Mesodermal cell (in vitro differentiated cells): ENCODE measurements around the gene TMEM219.
A peak's percentile ranks its signal among the peaks of the same experiment; 100 is the strongest.

Experiments used
- H3K27ac ChIP-seq: 2 replicates; pipeline ENCODE4 v1.7.0; 2013; ENCODE audit warnings: mild to moderate bottlenecking, low read depth, low read length, moderate library complexity; ENCODE audit not compliant: severe bottlenecking
- H3K36me3 ChIP-seq: 2 replicates; pipeline ENCODE4 v1.7.1; 2013; ENCODE audit warnings: mild to moderate bottlenecking, low read length, moderate library complexity; ENCODE audit not compliant: control insufficient read depth, insufficient read depth
- H3K4me1 ChIP-seq: one replicate; pipeline ENCODE4 v1.7.1; 2013; ENCODE audit warnings: mild to moderate bottlenecking, low read length; ENCODE audit not compliant: insufficient read depth, control insufficient read depth, poor library complexity, severe bottlenecking
- H3K4me3 ChIP-seq: 2 replicates; pipeline ENCODE4 v1.7.0; 2013; ENCODE audit warnings: low read length, control low read depth, mild to moderate bottlenecking; ENCODE audit not compliant: insufficient read depth, poor library complexity, severe bottlenecking; ENCODE audit errors: extremely low read depth
- H3K9me3 ChIP-seq: 2 replicates; pipeline ENCODE4 v1.7.1; 2013; ENCODE audit warnings: mild to moderate bottlenecking, low read length, moderate library complexity; ENCODE audit not compliant: control insufficient read depth
- whole genome bisulfite sequencing, 2 experiments: methylation state at CpG; one replicate each; pipeline ENCODE4 v1.1.5; 2013; ENCODE audit warnings: missing lambda C conversion rate in 2 of 2; ENCODE audit not compliant: insufficient coverage in 2 of 2; 5-methylcytosine and 5-hydroxymethylcytosine counted together

The TMEM219 gene

GRCh38 chr16:29990883-29991570, 29.1 kb downstream of the TMEM219 start:
- Histone ChIP-seq H3K9me3 (no peaks in the 10 kb centered on the region), H3K4me3 (no peak overlapping the region), H3K27ac (no peak overlapping the region), H3K36me3 (peaks cover 79% of the 10 kb centered on the region), H3K4me1 (peaks cover 5% of the 10 kb centered on the region)
- WGBS, 2 experiments: 97 to 98% methylated on average over 12 to 23 of the region's 35 CpGs

GRCh38 chr16:29991571-29991904, 29.7 kb downstream of the TMEM219 start:
- no peak overlapping the region for H3K27ac ChIP-seq
- H3K4me3 ChIP-seq: no peak overlapping the region
- H3K36me3 ChIP-seq: peaks cover 74% of the 10 kb centered on the region
- H3K4me1 ChIP-seq: peaks cover 5% of the 10 kb centered on the region
- 82% methylated on average over 2 of the region's 5 CpGs; no CpG with 5 or more reads in 1 of the 2 experiments for WGBS, 2 experiments
- H3K9me3 ChIP-seq: no peaks in the 10 kb centered on the region

GRCh38 chr16:29992344-29992967, 30.6 kb downstream of the TMEM219 start:
- peaks cover 72% of the 10 kb centered on the region for H3K36me3 ChIP-seq
- 73 to 86% methylated on average over 4 of the region's 7 CpGs for WGBS, 2 experiments

GRCh38 chr16:29993191-29993902, 31.5 kb downstream of the TMEM219 start:
- H3K4me1 ChIP-seq: peaks cover 5% of the 10 kb centered on the region
- no peak overlapping the region for H3K4me3 ChIP-seq
- no peak overlapping the region for H3K27ac ChIP-seq
- WGBS, 2 experiments: 94 to 96% methylated on average over 20 to 21 of the region's 25 CpGs
- peaks cover 68% of the 10 kb centered on the region for H3K36me3 ChIP-seq
- no peaks in the 10 kb centered on the region for H3K9me3 ChIP-seq

More at GRCh38 chr16:29992344-29992967, 30.6 kb downstream of the TMEM219 start:
- Histone ChIP-seq H3K9me3 (no peaks in the 10 kb centered on the region), H3K4me1 (peaks cover 5% of the 10 kb centered on the region), H3K27ac (no peak overlapping the region), H3K4me3 (no peak overlapping the region)

GRCh38 chr16:29993903-29994599, 32.2 kb downstream of the TMEM219 start:
- Histone ChIP-seq H3K36me3 (peaks cover 61% of the 10 kb centered on the region), H3K4me1 (peaks cover 5% of the 10 kb centered on the region), H3K4me3 (no peak overlapping the region), H3K27ac (no peak overlapping the region), H3K9me3 (no peaks in the 10 kb centered on the region)
- 92 to 94% methylated on average over 8 of the region's 9 CpGs for WGBS, 2 experiments

GRCh38 chr16:29994600-29995323, 32.9 kb downstream of the TMEM219 start:
- no peaks in the 10 kb centered on the region for H3K9me3 ChIP-seq
- H3K4me3 ChIP-seq: peak overlapping the region; percentile 92
- H3K36me3 ChIP-seq: peaks cover 58% of the 10 kb centered on the region
- peaks cover 5% of the 10 kb centered on the region for H3K4me1 ChIP-seq
- WGBS, 2 experiments: 22 to 32% methylated on average over 20 to 24 of the region's 24 CpGs
- peak overlapping the region; percentile 83 for H3K27ac ChIP-seq

GRCh38 chr16:29995324-29995910, 33.5 kb downstream of the TMEM219 start, which contains the start of gene HIRIP3:
TSS of gene HIRIP3 (minus strand) at chr16:29995617. CDS start at chr16:29995605, 12 bp downstream.
- H3K4me1 ChIP-seq: peaks cover 5% of the 10 kb centered on the region
- H3K27ac ChIP-seq: peak within 1 kb of the TSS; percentile 83
- peaks cover 56% of the 10 kb centered on the region for H3K36me3 ChIP-seq
- no peaks in the 10 kb centered on the region for H3K9me3 ChIP-seq
- WGBS, 2 experiments: 0 to 1% methylated on average over 42 to 51 of the region's 53 CpGs
- H3K4me3 ChIP-seq: peak within 1 kb of the TSS; percentile 92

GRCh38 chr16:29995911-29996765, 34.3 kb downstream of the TMEM219 start, which contains the start of gene INO80E:
TSS of gene INO80E (plus strand) at chr16:29996241. CDS start at chr16:29996311, 70 bp downstream.
- Histone ChIP-seq H3K4me3 (peak within 1 kb of the TSS; percentile 92), H3K9me3 (no peaks in the 10 kb centered on the region), H3K27ac (peak within 1 kb of the TSS; percentile 83), H3K36me3 (peaks cover 56% of the 10 kb centered on the region), H3K4me1 (peaks cover 5% of the 10 kb centered on the region)
- WGBS, 2 experiments: 0 to 1% methylated on average over 65 of the region's 65 CpGs

GRCh38 chr16:29996766-29997250, 34.9 kb downstream of the TMEM219 start:
- no peak overlapping the region for H3K27ac ChIP-seq
- WGBS, 2 experiments: 32 to 56% methylated on average over 6 to 9 of the region's 9 CpGs
- peaks cover 5% of the 10 kb centered on the region for H3K4me1 ChIP-seq
- peak overlapping the region; percentile 92 for H3K4me3 ChIP-seq
- peaks cover 56% of the 10 kb centered on the region for H3K36me3 ChIP-seq
- H3K9me3 ChIP-seq: no peaks in the 10 kb centered on the region
